SK-N-MC (cell line): ENCODE results near the gene LRRC32.

Experiments
- EZH2 ChIP-seq: fragments of 200-600 bp; sonication (generic); IDR thresholded peaks from one replicate; pipeline ENCODE4 v1.6.1; 2017; ENCODE audit warnings: antibody characterized with exemption
- POLR2AphosphoS5 ChIP-seq: IDR thresholded peaks from 2 replicates; pipeline ENCODE4 v1.6.1; 2012; ENCODE audit warnings: mild to moderate bottlenecking, low read depth, low read length, borderline replicate concordance

DNA sequence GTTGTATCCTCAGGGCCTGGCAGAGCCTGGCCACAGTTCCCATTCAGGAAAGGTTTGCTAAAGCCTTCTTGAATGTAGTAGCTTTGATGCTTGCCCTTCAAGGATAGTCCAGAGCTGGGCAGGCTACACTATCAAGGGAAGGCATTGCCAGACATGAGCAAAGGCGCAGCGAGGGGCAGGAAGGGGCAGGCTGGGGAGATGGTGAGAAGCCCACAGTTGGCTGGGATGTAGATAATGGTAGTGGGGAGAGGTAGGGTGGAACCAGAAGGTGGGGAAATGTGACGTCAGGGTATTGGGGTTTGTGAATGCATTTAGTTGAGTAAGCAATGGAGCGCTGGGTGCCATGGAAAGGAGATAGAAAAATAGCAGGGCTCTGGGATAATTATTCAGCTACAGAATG, 28.6 kb downstream of the LRRC32 start:
- TF ChIP-seq EZH2 (no peak), POLR2AphosphoS5 (no peak)
